Neutrophil (primary cell): Measurements from ENCODE around the gene PCDHGA7.
"Not testable (repeated sequence)": the region's sequence is repeated elsewhere in the genome, so short reads cannot be mapped to it uniquely, and the experiment has no call there.

Experiments used
- H3K27ac ChIP-seq: fragments of 200-600 bp; sonication (generic); 2 replicates; pipeline ENCODE4 v1.5.1; 2016; ENCODE audit warnings: mild to moderate bottlenecking, moderate library complexity
- H3K27me3 ChIP-seq: fragments of 200-600 bp; sonication (generic); 2 replicates; pipeline ENCODE4 v1.6.0; 2016; ENCODE audit warnings: mild to moderate bottlenecking
- H3K36me3 ChIP-seq: fragments of 200-600 bp; sonication (generic); 2 replicates; pipeline ENCODE4 v1.5.1; 2017
- H3K4me1 ChIP-seq, 2 experiments: fragments of 200-600 bp in 1 of 2; sonication (generic) in 1 of 2; 1 replicate in 1 of 2; 2 replicates in 1 of 2; pipeline versions ENCODE4 v1.5.1 to v1.6.1; 2013 to 2016; ENCODE audit warnings: low read depth in 1 of 2, low read length in 1 of 2, mild to moderate bottlenecking in 1 of 2, moderate library complexity in 1 of 2; ENCODE audit not compliant: control insufficient read depth in 1 of 2, insufficient read depth in 1 of 2
- H3K4me3 ChIP-seq, 2 experiments: fragments of 200-600 bp in 1 of 2; sonication (generic) in 1 of 2; 1 replicate in 1 of 2; 2 replicates in 1 of 2; pipeline ENCODE4 v1.5.1; 2013 to 2016; ENCODE audit warnings: low read depth in 1 of 2, low read length in 1 of 2, mild to moderate bottlenecking in 1 of 2, moderate library complexity in 1 of 2
- H3K9me3 ChIP-seq: fragments of 200-600 bp; sonication (generic); 2 replicates; pipeline ENCODE4 v1.5.1; 2016
- CTCF ChIP-seq: fragments of 200-600 bp; sonication (generic); IDR thresholded peaks from 2 replicates; pipeline ENCODE4 v1.5.1; 2016; ENCODE audit warnings: antibody characterized with exemption

Gene PCDHGA7

GRCh38 chr5:141393267-141393666 lies 10.7 kb downstream of the PCDHGA7 start:
- Histone ChIP-seq H3K36me3 (no peaks in the 10 kb centered on the region), H3K27ac (no peak overlapping the region), H3K4me1 (no peaks in the 10 kb centered on the region), H3K4me3 (no peak overlapping the region), H3K27me3 (peaks cover 98% of the 10 kb centered on the region), H3K9me3 (peaks cover 26% of the 10 kb centered on the region)
- no peak for TF ChIP-seq CTCF

GRCh38 chr5:141394401-141395187 lies 12.1 kb downstream of the PCDHGA7 start:
- H3K27ac ChIP-seq, H3K36me3 ChIP-seq, H3K4me3 ChIP-seq, H3K4me1 ChIP-seq: not testable (repeated sequence)
- H3K9me3 ChIP-seq, result peaks cover 26% of the 10 kb centered on the region
- H3K27me3 ChIP-seq, result peaks cover 98% of the 10 kb centered on the region

- not testable (repeated sequence) for H3K36me3 ChIP-seq, H3K4me1 ChIP-seq, H3K27ac ChIP-seq, H3K4me3 ChIP-seq
- Histone ChIP-seq H3K27me3 (peaks cover 98% of the 10 kb centered on the region), H3K9me3 (peaks cover 24% of the 10 kb centered on the region)
These were observed 15.4 kb downstream of the PCDHGA7 start, which contains the start of gene PCDHGB5 for GRCh38 chr5:141397756-141398551. PCDHGB5 (plus strand) TSS chr5:141397947; CDS start chr5:141398128, 181 bp downstream.

GRCh38 chr5:141398608-141399007 lies 16.1 kb downstream of the PCDHGA7 start:
- H3K27me3 ChIP-seq, result peaks cover 98% of the 10 kb centered on the region
- no peaks in the 10 kb centered on the region for H3K4me1 ChIP-seq
- H3K27ac ChIP-seq, result no peak overlapping the region
- no peaks in the 10 kb centered on the region for H3K36me3 ChIP-seq
- no peak overlapping the region for H3K4me3 ChIP-seq
- no peak for TF ChIP-seq CTCF
- H3K9me3 ChIP-seq, result peaks cover 21% of the 10 kb centered on the region

- Histone ChIP-seq H3K27me3 (peaks cover 98% of the 10 kb centered on the region), H3K9me3 (peaks cover 15% of the 10 kb centered on the region), H3K4me3 (no peak overlapping the region), H3K4me1 (no peaks in the 10 kb centered on the region), H3K36me3 (no peaks in the 10 kb centered on the region), H3K27ac (no peak overlapping the region)
- no peak for TF ChIP-seq CTCF
These were observed 17.2 kb downstream of the PCDHGA7 start for GRCh38 chr5:141399555-141400258.

- H3K9me3 ChIP-seq, result peaks cover 15% of the 10 kb centered on the region
- H3K27me3 ChIP-seq, result peaks cover 98% of the 10 kb centered on the region
- H3K4me1 ChIP-seq, result no peaks in the 10 kb centered on the region
- H3K27ac ChIP-seq, result no peak within 1 kb of the TSS
- no peak for TF ChIP-seq CTCF
- no peaks in the 10 kb centered on the region for H3K36me3 ChIP-seq
- H3K4me3 ChIP-seq, result no peak within 1 kb of the TSS
These were observed 20.2 kb downstream of the PCDHGA7 start, which contains the start of gene PCDHGA9 for GRCh38 chr5:141402553-141403243. PCDHGA9 (plus strand) TSS chr5:141402778; CDS start chr5:141402953, 175 bp downstream.
